Naive B cell (primary cell): Measurements from ENCODE around the gene CAMKK2. TPM values are rescaled to one million over a fixed set of nuclear protein-coding genes. Genes with fewer than 3 reads are reported as not detected.
"Not testable (repeated sequence)": the region's sequence is repeated elsewhere in the genome, so short reads cannot be mapped to it uniquely, and the experiment has no call there.

Source experiments
- ATAC-seq, 2 donors: fragments of 150-1000 bp; cut with Tn5 transposase; 2 replicates each; pipeline ENCODE4 v1.10.0; 2021; ENCODE audit warnings: low read depth in 2 of 2, mild to moderate bottlenecking in 2 of 2, moderate library complexity in 2 of 2
- DNase-seq: peaks from one replicate; pipeline ENCODE4 v3.0.0; 2022
- H3K27ac Mint-ChIP-seq, 6 donors: one replicate each; pipeline ENCODE4 v1.8.0; 2020 to 2022; ENCODE audit warnings: mild to moderate bottlenecking in 6 of 6, mixed read lengths in 6 of 6, moderate library complexity in 5 of 6, inconsistent platforms in 2 of 6
- H3K27me3 Mint-ChIP-seq, 3 donors: one replicate each; pipeline ENCODE4 v1.8.0; 2021 to 2022; ENCODE audit warnings: mixed read lengths in 3 of 3, mild to moderate bottlenecking in 1 of 3
- H3K36me3 Mint-ChIP-seq, 2 donors: one replicate each; pipeline ENCODE4 v1.8.0; 2020 to 2022; ENCODE audit warnings: mixed read lengths in 2 of 2, inconsistent platforms in 1 of 2, mild to moderate bottlenecking in 1 of 2
- H3K4me1 Mint-ChIP-seq, 3 donors: one replicate each; pipeline ENCODE4 v1.8.0; 2020 to 2022; ENCODE audit warnings: mixed read lengths in 3 of 3, inconsistent platforms in 1 of 3, mild to moderate bottlenecking in 1 of 3, moderate library complexity in 1 of 3
- H3K4me3 Mint-ChIP-seq, 8 donors: one replicate each; pipeline ENCODE4 v1.8.0; 2020 to 2022; ENCODE audit warnings: mild to moderate bottlenecking in 8 of 8, mixed read lengths in 8 of 8, moderate library complexity in 8 of 8, inconsistent platforms in 2 of 8
- H3K9me3 Mint-ChIP-seq, 7 donors: one replicate each; pipeline ENCODE4 v1.8.0; 2020 to 2022; ENCODE audit warnings: mixed read lengths in 7 of 7, mild to moderate bottlenecking in 5 of 7, inconsistent platforms in 2 of 7, moderate library complexity in 1 of 7
- polyA plus RNA-seq, 6 donors: library from polyadenylated mRNA; unstranded; fragments of 300-500 nt; fragmentation: Illumina TruSeq; gene quantifications; one replicate each; pipeline ENCODE4 v1.2.3, GENCODE V29; 2021; ENCODE audit warnings: low read depth in 6 of 6

Gene CAMKK2
- polyA plus RNA-seq, 6 donors from 2014 or later, result 5.3 to 12.0 (median 8.3) TPM

DNA sequence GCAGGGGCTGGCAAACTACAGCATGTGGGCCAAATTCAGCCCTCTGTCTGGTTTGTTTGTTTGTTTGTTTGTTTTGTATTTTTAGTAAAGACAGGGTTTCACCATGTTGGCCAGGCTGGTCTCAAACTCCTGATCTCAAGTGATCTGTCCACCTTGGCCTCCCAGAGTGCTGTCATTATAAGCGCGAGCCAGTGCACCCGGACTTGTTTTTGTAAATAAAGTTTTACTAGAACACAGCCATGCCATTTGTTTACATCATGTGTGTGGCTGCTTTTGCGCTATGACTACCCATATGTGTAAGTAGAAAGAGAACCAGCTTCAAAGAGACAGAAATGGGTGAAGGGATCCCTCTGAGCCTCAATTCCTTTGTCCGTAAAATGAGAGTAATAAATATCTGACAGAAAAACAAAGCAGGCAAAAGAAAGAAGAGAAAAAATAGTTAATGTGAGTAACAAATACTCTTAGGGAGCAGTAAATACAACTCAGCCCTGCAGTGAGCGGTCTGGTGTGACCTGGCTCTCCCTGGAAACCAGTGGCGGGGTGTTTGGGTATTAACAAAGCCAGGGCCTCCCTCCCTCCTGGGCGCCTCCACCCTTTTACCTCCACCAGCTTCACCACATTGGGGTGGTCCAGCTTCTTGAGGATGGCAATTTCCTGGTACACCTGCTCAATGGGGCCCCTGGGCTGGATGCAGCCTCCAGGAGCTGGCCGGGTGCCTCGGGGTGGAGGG lies 33.1 kb downstream of the CAMKK2 start:
- no peak for DNase-seq
- Mint-ChIP-seq H3K9me3 (no peaks in the 10 kb centered on the region), H3K4me1 (no peaks in the 10 kb centered on the region), H3K27me3 (no peaks in the 10 kb centered on the region), H3K36me3 (peaks cover 15 to 20% of the 10 kb centered on the region in 2 donors), H3K27ac (no peak overlapping the region), H3K4me3 (no peak overlapping the region)
- no peak for ATAC-seq

DNA sequence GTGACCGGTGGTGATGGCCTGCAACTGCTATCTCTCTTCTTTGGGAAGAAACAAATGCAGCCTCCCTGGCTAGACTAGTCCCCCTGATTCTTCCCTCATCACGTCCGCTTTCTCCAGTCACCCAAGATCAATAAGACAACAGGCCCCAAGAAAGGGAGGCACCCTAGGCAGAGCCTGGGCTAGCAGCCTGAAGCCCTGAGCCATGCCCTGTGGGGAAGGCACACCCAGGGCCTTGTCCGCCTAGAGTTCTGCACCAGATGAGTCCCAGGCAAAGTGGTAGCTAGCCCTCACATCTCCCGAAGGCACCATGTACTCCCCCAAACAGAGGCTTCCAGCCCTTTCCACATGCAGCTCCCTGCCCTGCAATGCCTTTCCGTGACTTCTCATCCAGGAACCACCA lies 35.1 kb downstream of the CAMKK2 start:
- no peak for ATAC-seq
- no peak overlapping the region for H3K4me3 Mint-ChIP-seq
- H3K36me3 Mint-ChIP-seq, result peaks cover 15 to 20% of the 10 kb centered on the region in 2 donors
- H3K27ac Mint-ChIP-seq, result peak overlapping the region in 2 of 6 donors; percentile 23 to 71
- H3K27me3 Mint-ChIP-seq, result no peaks in the 10 kb centered on the region
- no peaks in the 10 kb centered on the region for H3K9me3 Mint-ChIP-seq
- no peak for DNase-seq
- H3K4me1 Mint-ChIP-seq, result no peaks in the 10 kb centered on the region

DNA sequence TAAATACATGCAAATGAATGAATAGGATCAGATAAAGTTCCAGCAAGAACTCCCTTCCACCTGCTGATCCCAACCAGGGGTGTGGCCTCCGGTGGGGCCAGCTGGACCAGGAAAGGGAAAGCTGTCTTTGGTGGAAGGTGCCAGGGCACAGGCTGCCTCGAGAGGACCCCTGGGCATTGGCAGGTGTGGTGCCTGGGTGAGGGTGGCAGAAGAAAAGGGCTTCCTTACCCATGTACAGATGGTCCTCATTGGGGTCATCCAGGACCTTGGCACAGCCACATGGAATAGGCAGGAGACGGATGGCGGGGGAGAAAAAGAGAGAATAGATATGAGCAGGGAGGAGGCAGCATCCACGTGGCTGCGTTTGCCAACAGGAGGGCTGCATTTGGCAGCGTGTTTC lies 36.4 kb downstream of the CAMKK2 start:
- Mint-ChIP-seq H3K4me3 (peak overlapping the region in 2 of 8 donors; percentile 47 to 66), H3K27ac (no peak overlapping the region), H3K9me3 (no peaks in the 10 kb centered on the region), H3K4me1 (no peaks in the 10 kb centered on the region), H3K36me3 (peaks cover 15 to 20% of the 10 kb centered on the region in 2 donors), H3K27me3 (no peaks in the 10 kb centered on the region)
- no peak for ATAC-seq
- DNase-seq, result no peak

DNA sequence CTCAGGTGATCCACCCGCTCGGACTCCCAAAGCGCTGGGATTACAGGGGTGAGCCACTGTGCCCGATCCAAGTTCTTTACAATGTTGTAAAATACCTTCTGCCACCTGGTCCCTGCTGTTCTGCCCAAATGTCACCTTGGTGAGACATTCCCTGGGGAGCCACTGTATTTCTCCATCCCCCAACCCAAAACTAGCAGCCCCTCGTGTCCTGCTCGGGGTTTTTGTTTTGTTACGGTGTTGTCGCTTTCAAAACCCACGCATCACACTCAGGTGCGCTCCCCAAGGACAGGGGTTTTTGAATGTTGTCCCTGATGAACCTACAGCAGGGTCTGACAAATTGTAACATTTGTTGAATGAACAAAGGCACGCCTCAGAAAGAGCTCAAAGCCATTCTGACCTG lies 37.4 kb downstream of the CAMKK2 start:
- Mint-ChIP-seq H3K4me3 (no peak overlapping the region), H3K4me1 (no peaks in the 10 kb centered on the region), H3K9me3 (no peaks in the 10 kb centered on the region), H3K36me3 (peaks cover 15 to 20% of the 10 kb centered on the region in 2 donors), H3K27me3 (no peaks in the 10 kb centered on the region), H3K27ac (no peak overlapping the region)
- ATAC-seq, result no peak
- no peak for DNase-seq

DNA sequence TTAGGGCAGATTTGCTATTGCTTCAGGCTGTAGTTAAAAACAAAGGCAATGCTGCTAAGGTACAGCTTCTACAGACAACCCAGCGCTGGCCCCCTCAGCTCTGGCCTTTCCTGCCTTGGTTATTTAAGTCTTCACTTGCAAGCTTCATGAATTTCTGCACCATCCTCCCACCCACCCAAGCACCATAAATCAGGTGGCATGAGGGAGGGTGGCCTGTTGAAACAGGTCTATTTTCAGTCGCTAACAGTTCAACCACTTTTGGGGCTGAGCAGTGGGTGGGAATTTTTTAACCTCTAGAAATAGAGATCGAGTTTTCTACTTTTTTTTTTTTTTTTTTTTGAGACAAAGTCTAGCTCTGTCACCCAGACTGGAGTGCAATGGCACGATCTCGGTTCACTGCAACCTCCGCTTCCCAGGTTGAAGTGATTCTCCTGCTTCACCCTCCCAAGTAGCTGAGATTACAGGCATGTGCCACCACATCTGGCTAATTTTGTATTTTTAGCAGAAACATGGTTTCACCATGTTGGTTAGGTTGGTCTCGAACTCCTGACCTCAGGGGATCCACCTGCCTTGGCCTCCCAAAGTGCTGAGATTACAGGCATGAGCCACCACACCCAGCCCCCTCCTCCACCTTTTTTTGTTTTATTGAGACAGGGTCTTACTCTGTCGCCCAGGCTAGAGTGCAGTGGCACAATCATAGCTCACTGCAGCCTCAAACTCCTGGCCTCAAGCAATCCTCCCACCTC lies 38.6 kb downstream of the CAMKK2 start:
- not testable (repeated sequence) for H3K4me3 Mint-ChIP-seq, DNase-seq, H3K27me3 Mint-ChIP-seq, H3K4me1 Mint-ChIP-seq, H3K9me3 Mint-ChIP-seq, ATAC-seq
- Mint-ChIP-seq H3K27ac (peak overlapping the region in 1 of 6 donors; percentile 82), H3K36me3 (peaks cover 21 to 28% of the 10 kb centered on the region in 2 donors)

DNA sequence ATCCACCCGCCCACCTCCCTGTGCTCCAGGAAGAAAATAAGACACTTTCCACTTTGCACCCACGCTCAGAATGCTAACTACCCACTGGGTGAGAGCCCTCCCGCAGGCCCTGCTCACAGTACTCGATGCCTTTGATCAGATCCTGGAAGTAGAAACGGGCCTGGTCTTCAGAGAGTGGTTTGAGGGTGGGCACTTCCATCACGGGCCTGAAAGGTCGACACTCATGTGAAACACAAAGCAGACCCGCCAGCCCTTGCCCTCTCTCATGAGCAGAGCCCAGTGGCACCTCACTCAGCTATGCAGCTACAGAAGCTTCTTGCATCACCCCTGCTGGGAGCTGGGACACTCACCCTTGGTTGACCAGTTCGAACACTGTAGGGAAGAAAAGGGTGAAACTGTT lies 41.1 kb downstream of the CAMKK2 start:
- DNase-seq (no peak), ATAC-seq (no peak)
- Mint-ChIP-seq H3K27me3 (no peaks in the 10 kb centered on the region), H3K27ac (peak overlapping the region in 1 of 6 donors; percentile 83), H3K36me3 (peaks cover 14 to 25% of the 10 kb centered on the region in 2 donors), H3K4me3 (no peak overlapping the region), H3K4me1 (no peaks in the 10 kb centered on the region), H3K9me3 (no peaks in the 10 kb centered on the region)

DNA sequence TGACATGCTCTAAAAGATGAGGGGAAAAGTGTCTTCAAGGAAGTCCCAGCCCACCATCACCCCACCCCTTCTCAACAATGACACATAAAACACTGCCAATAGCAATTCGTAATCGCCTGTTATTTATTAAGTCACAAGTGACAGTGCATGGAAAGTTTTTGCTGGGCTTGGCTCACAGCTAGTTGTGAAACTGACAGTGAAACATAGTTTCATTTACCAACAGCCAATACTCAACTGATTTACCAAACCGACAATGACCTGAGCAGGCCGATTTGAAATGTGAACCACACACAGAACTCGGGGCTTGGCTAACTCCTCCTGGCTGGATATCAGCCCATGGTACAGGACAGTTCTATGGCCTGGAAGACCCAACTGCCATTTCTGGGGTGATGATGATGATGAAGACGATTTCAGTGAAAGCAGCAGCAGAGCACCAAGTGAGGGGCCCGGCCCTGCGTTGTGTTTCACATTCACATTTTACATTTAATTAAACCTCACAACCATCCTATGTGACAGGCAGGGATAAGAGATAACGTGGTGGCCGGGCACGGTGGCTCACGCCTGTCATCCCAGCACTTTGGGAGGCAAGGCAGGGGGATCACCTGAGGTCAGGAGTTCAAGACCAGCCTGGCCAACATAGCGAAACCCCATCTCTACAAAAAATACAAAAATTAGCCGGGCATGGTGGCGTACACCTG lies 42.7 kb downstream of the CAMKK2 start:
- Mint-ChIP-seq H3K36me3 (peaks cover 14 to 30% of the 10 kb centered on the region in 2 donors), H3K4me3 (no peak overlapping the region), H3K27ac (no peak overlapping the region), H3K9me3 (no peaks in the 10 kb centered on the region), H3K27me3 (no peaks in the 10 kb centered on the region), H3K4me1 (peaks cover 0 to under 1% (median 0%) of the 10 kb centered on the region in 3 donors)
- ATAC-seq (no peak), DNase-seq (no peak)

DNA sequence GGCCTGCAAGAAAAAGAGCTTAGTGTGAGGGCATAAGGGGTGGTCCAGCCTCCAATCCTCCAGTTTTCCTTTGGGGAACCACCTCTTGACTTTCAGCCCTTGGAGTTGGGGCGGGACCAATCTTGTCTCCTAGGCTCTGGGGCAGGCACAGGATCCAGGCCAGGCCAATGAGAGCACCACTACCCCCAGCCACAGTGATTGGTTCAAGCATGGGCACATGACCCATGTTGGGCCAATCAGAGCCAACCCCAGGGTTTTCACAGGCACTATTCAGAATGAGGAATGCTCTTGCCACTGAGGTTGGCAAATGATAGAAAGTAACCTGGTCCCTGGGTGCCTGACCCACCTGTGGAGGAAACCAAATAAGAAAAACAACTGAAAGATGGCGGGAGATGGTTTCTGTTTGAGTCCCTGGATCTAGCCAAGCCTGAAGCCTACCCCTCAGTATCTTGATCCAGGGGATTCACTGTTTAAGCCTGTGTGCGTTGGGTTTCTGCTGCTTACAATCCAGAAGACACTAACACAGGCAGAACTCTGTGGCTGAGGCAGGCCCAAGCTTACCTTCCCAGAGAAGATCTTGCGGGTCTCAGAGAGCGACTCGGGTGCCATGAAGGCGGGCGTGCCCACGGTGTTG lies 43.7 kb downstream of the CAMKK2 start:
- Mint-ChIP-seq H3K36me3 (peaks cover 14 to 30% of the 10 kb centered on the region in 2 donors), H3K27me3 (no peaks in the 10 kb centered on the region), H3K4me3 (no peak overlapping the region), H3K27ac (peak overlapping the region in 1 of 6 donors; percentile 38), H3K4me1 (peaks cover 0 to 4% (median 4%) of the 10 kb centered on the region in 3 donors), H3K9me3 (no peaks in the 10 kb centered on the region)
- DNase-seq (no peak), ATAC-seq (no peak)

DNA sequence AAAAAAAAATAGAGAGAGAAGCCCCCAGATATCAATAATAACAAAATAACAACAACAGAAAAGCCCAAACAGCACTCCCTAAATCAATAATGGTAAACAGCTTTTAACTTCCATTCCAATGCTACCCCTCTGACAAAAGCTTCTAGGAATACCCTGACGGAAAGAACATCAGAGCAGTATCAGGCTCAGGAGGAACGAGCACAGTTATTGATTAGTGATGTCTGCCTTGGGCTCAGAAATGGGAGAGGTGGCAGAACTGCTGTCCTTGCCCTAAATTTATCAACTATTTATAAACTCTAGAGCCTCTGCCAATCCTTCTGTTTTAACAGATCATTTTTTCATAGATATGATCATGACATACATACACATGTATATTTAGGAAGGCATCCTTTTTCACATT lies 44.7 kb downstream of the CAMKK2 start:
- no peak for DNase-seq
- no peak overlapping the region for H3K27ac Mint-ChIP-seq
- peaks cover 14 to 30% of the 10 kb centered on the region in 2 donors for H3K36me3 Mint-ChIP-seq

DNA sequence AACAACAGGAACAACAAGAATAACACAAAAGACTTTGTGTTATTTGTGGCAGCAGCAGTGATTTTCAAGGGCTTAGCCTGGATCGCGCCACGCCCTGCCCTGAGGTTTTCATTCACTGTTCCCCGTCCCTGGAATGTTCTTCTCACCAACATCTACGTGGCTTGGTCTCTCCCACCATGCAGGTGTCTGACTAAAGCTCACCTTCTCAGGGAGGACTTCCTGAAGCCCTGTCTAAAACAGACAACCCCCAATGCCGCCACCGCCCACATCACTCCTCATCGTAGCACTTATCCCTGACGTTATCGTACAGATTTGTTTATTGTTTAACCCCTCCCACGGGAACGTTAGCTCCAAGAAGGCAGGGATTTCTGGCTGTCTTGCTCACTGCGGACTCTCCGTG lies 46.1 kb downstream of the CAMKK2 start:
- H3K9me3 Mint-ChIP-seq, result no peaks in the 10 kb centered on the region
- peaks cover 0 to 8% (median 4%) of the 10 kb centered on the region in 3 donors for H3K4me1 Mint-ChIP-seq
- ATAC-seq, result no peak
- H3K4me3 Mint-ChIP-seq, result peak overlapping the region in 1 of 8 donors; percentile 53
- DNase-seq, result no peak
- H3K27ac Mint-ChIP-seq, result peak overlapping the region in 2 of 6 donors; percentile 60 to 70
- H3K36me3 Mint-ChIP-seq, result peaks cover 14 to 30% of the 10 kb centered on the region in 2 donors
- H3K27me3 Mint-ChIP-seq, result no peaks in the 10 kb centered on the region

More for the DNA sequence above, 44.7 kb downstream of the CAMKK2 start:
- no peak for ATAC-seq
- H3K27me3 Mint-ChIP-seq, result no peaks in the 10 kb centered on the region
- H3K9me3 Mint-ChIP-seq, result no peaks in the 10 kb centered on the region
- H3K4me3 Mint-ChIP-seq, result no peak overlapping the region
- H3K4me1 Mint-ChIP-seq, result peaks cover 0 to 8% (median 4%) of the 10 kb centered on the region in 3 donors

DNA sequence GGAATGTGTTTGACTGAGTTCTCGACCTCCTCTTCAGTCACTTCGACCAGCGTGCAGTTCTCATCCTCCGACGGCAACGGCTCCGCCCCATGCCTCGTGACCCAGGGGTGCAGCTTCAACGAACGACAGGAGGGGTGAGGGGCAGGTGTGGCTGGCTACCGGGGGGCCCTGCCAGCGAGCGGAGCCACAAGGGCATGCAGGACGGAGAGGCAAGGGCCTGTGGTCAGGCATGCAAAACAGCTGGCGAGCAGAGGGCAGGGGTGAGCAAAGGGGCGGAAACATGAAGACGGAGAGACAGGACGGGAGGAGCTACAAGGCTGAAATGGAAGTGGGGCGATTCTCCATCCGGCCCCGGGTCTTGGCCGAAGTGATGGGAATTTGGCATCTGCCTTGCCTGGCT lies 47.9 kb downstream of the CAMKK2 start:
- Mint-ChIP-seq H3K27ac (peak overlapping the region in 2 of 6 donors; percentile 7 to 41), H3K36me3 (peaks cover 11 to 30% of the 10 kb centered on the region in 2 donors)
- no peak for DNase-seq

DNA sequence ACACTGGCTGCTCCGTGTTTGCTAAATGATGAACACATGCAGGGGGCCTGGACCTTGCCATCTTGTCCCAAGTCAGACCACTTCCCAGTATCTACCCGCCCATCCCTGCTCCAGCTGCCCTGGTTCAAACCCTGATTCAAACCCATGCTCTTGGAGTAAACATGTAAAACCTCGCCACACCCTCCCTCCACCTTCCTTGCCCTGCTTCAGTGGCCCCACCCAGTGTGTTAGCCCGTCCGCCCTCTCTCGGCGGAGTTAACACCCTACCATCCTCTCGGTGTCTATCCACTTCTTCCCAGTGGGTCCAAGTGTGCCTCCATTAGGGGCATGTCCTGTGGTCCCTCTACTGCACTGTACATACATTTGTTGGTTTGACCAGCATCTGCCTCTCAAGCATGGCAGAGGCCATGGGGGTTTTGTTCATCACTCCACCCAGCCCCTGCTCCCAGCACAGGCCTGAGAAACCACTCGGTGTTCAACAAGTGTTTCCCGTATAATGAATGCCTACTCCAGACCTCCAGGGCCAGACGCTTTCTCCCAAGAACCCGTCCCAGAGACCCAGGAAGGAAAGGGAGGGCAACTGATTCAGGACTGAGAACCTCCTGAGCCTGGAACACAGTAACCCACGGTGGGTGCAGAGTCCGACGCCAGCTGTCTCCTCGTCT lies 49.5 kb downstream of the CAMKK2 start:
- H3K9me3 Mint-ChIP-seq, result no peaks in the 10 kb centered on the region
- peak overlapping the region in 1 of 6 donors; percentile 16 for H3K27ac Mint-ChIP-seq
- H3K4me3 Mint-ChIP-seq, result no peak overlapping the region
- H3K27me3 Mint-ChIP-seq, result no peaks in the 10 kb centered on the region
- ATAC-seq (no peak), DNase-seq (no peak)
- peaks cover 0 to 17% of the 10 kb centered on the region in 2 donors for H3K36me3 Mint-ChIP-seq
- peaks cover 0 to 8% (median 4%) of the 10 kb centered on the region in 3 donors for H3K4me1 Mint-ChIP-seq

More for the DNA sequence above, 47.9 kb downstream of the CAMKK2 start:
- H3K4me3 Mint-ChIP-seq, result peak overlapping the region in 2 of 8 donors; percentile 5 to 21
- no peaks in the 10 kb centered on the region for H3K27me3 Mint-ChIP-seq
- no peaks in the 10 kb centered on the region for H3K9me3 Mint-ChIP-seq
- ATAC-seq, result peak; percentile 23 to 65
- H3K4me1 Mint-ChIP-seq, result peaks cover 0 to 8% (median 4%) of the 10 kb centered on the region in 3 donors
